Activated CD8-positive, alpha-beta T cell treated with anti-CD3 and anti-CD28 coated beads for 36 hours (primary cell): ENCODE measurements around the gene C10orf67. TPM values are rescaled to one million over a fixed set of nuclear protein-coding genes. Genes with fewer than 3 reads are reported as not detected.

Experiments used
- ATAC-seq: fragments of 200-7000 bp; cut with Tn5 transposase; one replicate; pipeline ENCODE4 v1.10.0; 2021; ENCODE audit warnings: mild to moderate bottlenecking, moderate library complexity
- CTCF ChIA-PET: fragments of 350-600 bp; sonication (Branson Sonifier 250); formaldehyde crosslinking; loops from one replicate; lab custom pipeline; 2021; ENCODE audit warnings: antibody characterized with exemption; lab: Charles Lee
- POLR2A ChIA-PET: fragments of 350-600 bp; sonication (Branson Sonifier 250); formaldehyde crosslinking; loops from one replicate; lab custom pipeline; 2021; ENCODE audit warnings: antibody characterized with exemption; lab: Charles Lee
- DNase-seq: peaks from one replicate; pipeline ENCODE4 v3.0.0-alpha.2; 2020
- H3K27ac Mint-ChIP-seq: one replicate; pipeline ENCODE4 v1.8.0; 2021; ENCODE audit warnings: mild to moderate bottlenecking, mixed read lengths
- H3K27me3 Mint-ChIP-seq: one replicate; pipeline ENCODE4 v1.8.0; 2021; ENCODE audit warnings: mixed read lengths
- H3K36me3 Mint-ChIP-seq: one replicate; pipeline ENCODE4 v1.8.0; 2021; ENCODE audit warnings: low read depth, mixed read lengths
- H3K4me1 Mint-ChIP-seq: one replicate; pipeline ENCODE4 v1.8.0; 2021; ENCODE audit warnings: low read depth, mixed read lengths
- H3K4me3 Mint-ChIP-seq: one replicate; pipeline ENCODE4 v1.8.0; 2021; ENCODE audit warnings: mild to moderate bottlenecking, moderate library complexity, mixed read lengths
- H3K9me3 Mint-ChIP-seq: one replicate; pipeline ENCODE4 v1.8.0; 2021; ENCODE audit warnings: mixed read lengths
- intact Hi-C: fragments of 100-400 bp; cut with micrococcal nuclease; formaldehyde crosslinking; loops from one replicate; pipeline ENCODE4 v1.10.0; 2022
- total RNA-seq, 2 experiments: library from RNA; stranded (reverse); gene quantifications; one replicate each; pipeline ENCODE4 v1.2.3, GENCODE V29; 2021
- TF ChIP-seq, protein P1 (sequence below): fragments of 200-600 bp; IDR thresholded peaks from one replicate; pipeline ENCODE4 v1.8.0; 2022; ENCODE audit warnings: antibody characterized with exemption, mild to moderate bottlenecking

The C10orf67 gene
- total RNA-seq, 2 experiments from 2014 or later, result 0.25 to 0.32 TPM

DNA sequence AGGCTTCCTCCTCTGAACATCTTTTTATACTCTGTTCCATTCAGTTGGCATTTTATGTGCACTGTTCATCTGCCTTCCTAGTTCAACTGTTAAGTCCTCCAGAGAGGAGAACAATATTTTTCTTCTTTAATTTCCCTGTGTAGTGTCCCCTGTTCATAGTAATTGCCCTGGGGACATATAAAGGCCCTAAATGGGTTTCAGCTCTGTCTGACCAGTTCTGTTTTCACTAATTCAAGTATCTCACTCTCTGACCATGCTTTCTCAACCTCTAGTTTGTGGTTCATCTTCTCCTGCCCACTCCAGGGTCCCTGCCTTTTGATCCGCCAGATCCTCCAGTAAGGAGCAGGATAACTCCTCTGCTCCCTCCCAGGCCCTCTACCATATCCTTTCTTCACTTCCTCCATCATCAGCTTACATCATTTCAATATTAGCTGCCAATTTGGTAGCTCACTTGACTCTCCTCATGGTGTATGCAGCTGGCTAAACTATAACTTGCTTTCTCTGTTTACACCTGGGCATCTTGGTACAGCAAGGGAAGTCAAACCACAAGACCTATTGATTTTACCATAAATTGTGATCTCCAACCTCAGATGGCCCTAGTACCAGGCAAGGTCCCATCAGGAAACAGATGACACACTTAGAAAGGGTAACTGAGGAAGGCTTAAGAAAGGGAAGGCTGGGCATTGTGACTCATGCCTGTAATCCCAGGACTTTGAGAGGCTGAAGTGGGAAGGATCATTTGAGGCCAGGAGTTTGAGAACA is 17.7 kb upstream of the C10orf67 start:
- H3K4me1 Mint-ChIP-seq, result peaks cover 46% of the 10 kb centered on the region
- ChIA-PET POLR2A (no interaction called here), CTCF (interaction anchor here (1.1 to 1.4 kb wide), 2 partner anchors 19 to 47 kb away, joined by 3 to 4 read pairs; no protein-coding TSS in a partner anchor)
- no peaks in the 10 kb centered on the region for H3K36me3 Mint-ChIP-seq
- ATAC-seq (no peak), DNase-seq (no peak)
- peaks cover 2% of the 10 kb centered on the region for H3K9me3 Mint-ChIP-seq
- intact Hi-C loops, result loop anchor here (10.0 kb wide), 1 partner anchor 83 kb away; no protein-coding TSS in a partner anchor
- TF ChIP-seq, protein P1, sequence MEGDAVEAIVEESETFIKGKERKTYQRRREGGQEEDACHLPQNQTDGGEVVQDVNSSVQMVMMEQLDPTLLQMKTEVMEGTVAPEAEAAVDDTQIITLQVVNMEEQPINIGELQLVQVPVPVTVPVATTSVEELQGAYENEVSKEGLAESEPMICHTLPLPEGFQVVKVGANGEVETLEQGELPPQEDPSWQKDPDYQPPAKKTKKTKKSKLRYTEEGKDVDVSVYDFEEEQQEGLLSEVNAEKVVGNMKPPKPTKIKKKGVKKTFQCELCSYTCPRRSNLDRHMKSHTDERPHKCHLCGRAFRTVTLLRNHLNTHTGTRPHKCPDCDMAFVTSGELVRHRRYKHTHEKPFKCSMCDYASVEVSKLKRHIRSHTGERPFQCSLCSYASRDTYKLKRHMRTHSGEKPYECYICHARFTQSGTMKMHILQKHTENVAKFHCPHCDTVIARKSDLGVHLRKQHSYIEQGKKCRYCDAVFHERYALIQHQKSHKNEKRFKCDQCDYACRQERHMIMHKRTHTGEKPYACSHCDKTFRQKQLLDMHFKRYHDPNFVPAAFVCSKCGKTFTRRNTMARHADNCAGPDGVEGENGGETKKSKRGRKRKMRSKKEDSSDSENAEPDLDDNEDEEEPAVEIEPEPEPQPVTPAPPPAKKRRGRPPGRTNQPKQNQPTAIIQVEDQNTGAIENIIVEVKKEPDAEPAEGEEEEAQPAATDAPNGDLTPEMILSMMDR, result no peak
- no peak overlapping the region for H3K27ac Mint-ChIP-seq
- H3K27me3 Mint-ChIP-seq, result no peaks in the 10 kb centered on the region
- no peak overlapping the region for H3K4me3 Mint-ChIP-seq

DNA sequence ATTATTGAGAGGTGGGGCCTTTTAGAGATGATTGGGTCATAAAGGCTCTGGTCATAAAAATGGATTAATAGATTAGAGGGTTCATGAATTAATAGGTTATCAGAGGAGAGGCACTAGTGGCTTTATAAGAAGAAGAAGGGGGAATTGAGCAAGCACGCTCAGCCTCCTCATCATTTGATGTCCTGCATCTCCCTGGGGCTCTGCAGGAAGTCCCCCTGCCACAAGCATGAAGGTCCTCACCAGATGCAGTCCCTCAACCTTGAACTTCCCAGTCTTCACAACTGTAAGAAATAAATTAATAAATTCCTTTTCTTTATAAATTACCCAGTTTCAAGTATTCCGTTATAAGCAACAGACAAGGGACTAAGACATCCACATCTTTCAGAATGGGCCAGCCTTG is 17.1 kb upstream of the C10orf67 start:
- CTCF ChIA-PET, result interaction anchor here (1.3 to 1.7 kb wide), 2 partner anchors 12 to 27 kb away, joined by 3 to 4 read pairs; no protein-coding TSS in a partner anchor
- TF ChIP-seq, protein P1, result no peak
- no peaks in the 10 kb centered on the region for H3K27me3 Mint-ChIP-seq
- intact Hi-C loops, result loop anchor here (10.0 kb wide), 1 partner anchor 83 kb away; no protein-coding TSS in a partner anchor
- POLR2A ChIA-PET, result no interaction called here
- H3K4me3 Mint-ChIP-seq, result no peak overlapping the region
- no peak for ATAC-seq
- peaks cover 43% of the 10 kb centered on the region for H3K4me1 Mint-ChIP-seq
- H3K27ac Mint-ChIP-seq, result no peak overlapping the region
- no peak for DNase-seq
- H3K9me3 Mint-ChIP-seq, result peaks cover 2% of the 10 kb centered on the region
- H3K36me3 Mint-ChIP-seq, result no peaks in the 10 kb centered on the region

DNA sequence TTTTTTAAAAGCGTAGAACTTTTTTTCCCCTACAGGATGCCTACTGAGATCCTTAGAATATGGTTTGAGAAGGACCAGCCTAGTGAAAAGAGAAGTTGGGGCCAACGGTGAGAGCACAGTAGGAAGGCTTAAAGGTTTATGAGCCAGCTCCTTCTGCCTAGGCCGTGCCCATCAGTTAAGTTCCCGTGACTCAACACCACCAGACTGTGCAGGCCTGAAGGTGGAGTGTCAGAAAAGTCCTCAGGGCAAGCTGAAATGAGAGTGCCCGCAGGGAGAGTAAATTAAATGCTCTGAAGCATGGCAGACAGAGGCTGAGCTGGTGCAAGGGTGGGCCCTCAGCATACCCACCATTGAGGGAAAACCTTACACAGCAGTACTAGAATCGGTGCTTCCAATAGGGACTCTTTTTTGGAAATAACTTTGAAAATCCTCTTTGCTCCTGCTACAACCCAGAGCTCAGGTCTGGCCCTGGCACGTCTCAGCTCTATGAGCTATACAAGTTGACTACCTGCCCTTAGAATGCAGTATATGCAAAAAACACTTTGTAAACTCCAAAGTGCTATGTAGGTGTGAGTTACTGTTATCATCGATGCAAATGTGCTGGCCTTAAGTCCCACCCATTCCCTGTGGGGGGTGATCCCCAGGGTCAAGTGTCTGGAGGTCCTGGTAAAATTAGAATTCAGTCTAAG is 15.2 kb upstream of the C10orf67 start:
- CTCF ChIA-PET, result interaction anchor here (1.1 to 1.7 kb wide), 2 partner anchors 25 to 82 kb away, joined by 3 to 4 read pairs; no protein-coding TSS in a partner anchor
- intact Hi-C loops, result loop anchor here (10.0 kb wide), 1 partner anchor 85 kb away; no protein-coding TSS in a partner anchor
- Mint-ChIP-seq H3K9me3 (peaks cover 2% of the 10 kb centered on the region), H3K4me3 (no peak overlapping the region), H3K36me3 (no peaks in the 10 kb centered on the region), H3K27me3 (no peaks in the 10 kb centered on the region), H3K27ac (no peak overlapping the region), H3K4me1 (peaks cover 31% of the 10 kb centered on the region)
- DNase-seq, result no peak
- POLR2A ChIA-PET, result interaction anchor here (0.6 kb wide), 1 partner anchor 127 kb away, joined by 3 read pairs; no protein-coding TSS in a partner anchor
- no peak for ATAC-seq
- TF ChIP-seq, protein P1, result no peak

DNA sequence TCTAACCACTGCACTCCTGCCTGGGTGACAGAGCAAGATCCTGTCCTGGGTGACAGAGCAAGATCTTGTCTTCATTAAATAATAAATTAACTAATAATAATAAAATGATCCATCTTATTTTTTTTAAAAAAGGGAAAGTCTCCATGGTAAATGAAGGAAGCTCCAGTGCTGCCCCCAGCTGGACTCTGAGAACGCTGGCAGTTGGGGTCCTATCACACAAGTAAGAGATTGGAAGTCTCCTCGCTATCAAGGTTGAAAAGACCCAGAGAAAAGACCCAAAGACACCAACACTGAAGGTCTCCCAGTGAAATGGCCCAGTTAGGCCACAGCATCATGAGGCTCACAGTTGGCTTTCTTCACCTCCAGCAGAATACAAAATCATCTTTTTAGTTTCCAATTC is 13.8 kb upstream of the C10orf67 start:
- DNase-seq, result no peak

More for the DNA sequence above, 13.8 kb upstream of the C10orf67 start:
- H3K4me3 Mint-ChIP-seq, result no peak overlapping the region
- peaks cover 17% of the 10 kb centered on the region for H3K4me1 Mint-ChIP-seq
- H3K27ac Mint-ChIP-seq, result no peak overlapping the region
- CTCF ChIA-PET, result interaction anchor here (1.2 kb wide), 1 partner anchor 167 kb away, joined by 3 read pairs; no protein-coding TSS in a partner anchor
- POLR2A ChIA-PET, result no interaction called here
- TF ChIP-seq, protein P1, result no peak
- no peaks in the 10 kb centered on the region for H3K36me3 Mint-ChIP-seq
- intact Hi-C loops, result no loop called here
- no peaks in the 10 kb centered on the region for H3K27me3 Mint-ChIP-seq
- H3K9me3 Mint-ChIP-seq, result no peaks in the 10 kb centered on the region
- no peak for ATAC-seq
